Measurements from ENCODE around the gene IER3. TPM values are rescaled to one million over a fixed set of nuclear protein-coding genes. Genes with fewer than 3 reads are reported as not detected.

IER3 gene
- polyA plus RNA-seq, 1 of the 3 experiments (the other 2 are of a cell fraction) = 12.9 TPM

- peak; percentile 72 to 93 for TF ChIP-seq EP300 (IDR thresholded peaks at IDR 0.05; ENCODE audit: borderline replicate concordance in 1 of 2, low read depth in 1 of 2, low read length in 1 of 2)
- no peak for TF ChIP-seq GATA2 (CRISPR knock-in tag; IDR thresholded peaks at IDR 0.05)
- no peak for TF ChIP-seq EZH2phosphoT487 (IDR thresholded peaks at IDR 0.05; ENCODE audit: borderline replicate concordance, low read depth)
- TF ChIP-seq NRF1 (IDR thresholded peaks at IDR 0.05; ENCODE audit: low read depth, low read length) = no peak
- peak; percentile 72 for TF ChIP-seq CHD2 (IDR thresholded peaks at IDR 0.05; ENCODE audit: low read length, partially characterized antibody)
- TF ChIP-seq JUND (IDR thresholded peaks at IDR 0.05) = peak; percentile 91
- TF ChIP-seq TCF12 (IDR thresholded peaks at IDR 0.05) = peak; percentile 97
- TF ChIP-seq FOSL2 (IDR thresholded peaks at IDR 0.05; ENCODE audit: borderline replicate concordance, low read depth) = peak; percentile 77
- no peak for TF ChIP-seq SMC3 (IDR thresholded peaks at IDR 0.05; ENCODE audit: low read depth, low read length)
- no peak; the same call in 1 of the 2 replicates for TF ChIP-seq RAD21 (IDR thresholded peaks at IDR 0.05; ENCODE audit: low read length)
- TF ChIP-seq MXI1 (IDR thresholded peaks at IDR 0.05; ENCODE audit: low read depth, low read length) = peak; percentile 72; the same call in 1 of the 2 replicates
- TF ChIP-seq GABPA (IDR thresholded peaks at IDR 0.05; ENCODE audit: low read depth) = peak; percentile 45
- TF ChIP-seq IRF3 (IDR thresholded peaks at IDR 0.05; ENCODE audit: low read depth, low read length) = no peak
Observed at GRCh38 chr6:30781743-30782424, 37.5 kb upstream of the IER3 start (continued).

- Histone ChIP-seq H3K4me2 (peak overlapping the region; percentile 81), H4K20me1 (ENCODE audit: insufficient read depth) (no peaks in the 10 kb centered on the region), H3K4me3 (ENCODE audit: low read depth in 2 of 2, low read length in 1 of 2) (peak overlapping the region in 1 of 2 experiments; percentile 31; a peak in 1 of 4 replicates), H3K79me2 (ENCODE audit: insufficient read depth) (no peaks in the 10 kb centered on the region), H3K4me1 (ENCODE audit: control insufficient read depth in 1 of 2, insufficient read depth in 2 of 2, low read depth in 1 of 2, low read length in 1 of 2) (peaks cover 41 to 47% of the 10 kb centered on the region in 2 experiments), H3K27ac (ENCODE audit: low read depth in 2 of 2, low read length in 1 of 2) (peak overlapping the region; percentile 95 to 100), H3F3A (replicated peaks; ENCODE audit: insufficient read depth) (peaks cover 30% of the 10 kb centered on the region), H3K9me2 (no peaks in the 10 kb centered on the region), H3K9me3 (no peaks in the 10 kb centered on the region), H3K27me3 (ENCODE audit: insufficient read depth) (no peaks in the 10 kb centered on the region), H2AFZ (ENCODE audit: low read depth) (peak overlapping the region; percentile 35; the same call in 1 of the 2 replicates), H3K36me3 (replicated peaks in 1 of 2; ENCODE audit: control insufficient read depth in 1 of 2, insufficient read depth in 2 of 2, low read length in 1 of 2) (no peaks in the 10 kb centered on the region), H3K9ac (peak overlapping the region; percentile 75)
- 65% methylated on average over 4 of the region's 4 CpGs for WGBS (ENCODE audit: low lambda C conversion rate)
- ChIA-PET POLR2A (interaction anchor here (0.6 to 1.4 kb wide), 6 partner anchors 11 to 168 kb away, joined by 3 read pairs; no protein-coding TSS in a partner anchor), CTCF (interaction anchor here (0.9 to 3.0 kb wide), 6 partner anchors 28 to 134 kb away, joined by 3 to 15 read pairs (median 3); no protein-coding TSS in a partner anchor)
- no peak for DNase-seq
- TF ChIP-seq PBX3 (IDR thresholded peaks at IDR 0.05) (no peak), USF2 (IDR thresholded peaks at IDR 0.05; ENCODE audit: borderline replicate concordance, low read depth, low read length) (no peak), RCOR1 (IDR thresholded peaks at IDR 0.05; ENCODE audit: low read length) (no peak), CHD2 (IDR thresholded peaks at IDR 0.05; ENCODE audit: low read length, partially characterized antibody) (no peak), NFIC (IDR thresholded peaks at IDR 0.05; ENCODE audit: borderline replicate concordance) (no peak), GATA2 (CRISPR knock-in tag; IDR thresholded peaks at IDR 0.05) (no peak), SIN3A (IDR thresholded peaks at IDR 0.05; ENCODE audit: borderline replicate concordance, low read depth, low read length) (no peak), REST (IDR thresholded peaks at IDR 0.05; ENCODE audit: low read depth, low read length) (no peak), MAX (IDR thresholded peaks at IDR 0.05; ENCODE audit: low read depth) (no peak), NRF1 (IDR thresholded peaks at IDR 0.05; ENCODE audit: low read depth, low read length) (no peak), FOXJ3 (CRISPR knock-in tag; IDR thresholded peaks at IDR 0.05) (no peak), RAD21 (IDR thresholded peaks at IDR 0.05; ENCODE audit: low read length) (no peak), RFX5 (IDR thresholded peaks at IDR 0.05; ENCODE audit: low read length) (no peak), TCF12 (IDR thresholded peaks at IDR 0.05) (no peak), FOSL2 (IDR thresholded peaks at IDR 0.05; ENCODE audit: borderline replicate concordance, low read depth) (no peak), YY1 (IDR thresholded peaks at IDR 0.05; ENCODE audit: low read depth) (no peak)
Observed at GRCh38 chr6:30781395-30781742, 37.0 kb upstream of the IER3 start.
